A172 (cell line): ENCODE measurements around the gene IFT74. TPM values are rescaled to one million over a fixed set of nuclear protein-coding genes. Genes with fewer than 3 reads are reported as not detected.

Experiments
- DNase-seq: peaks from one replicate; pipeline ENCODE4 v3.0.0-alpha.2; 2015; ENCODE audit warnings: low spot score
- total RNA-seq: library from RNA; depleted of rRNA; stranded (reverse); fragments of >200 nt; shearing (Covaris generic); gene quantifications from 2 replicates; pipeline ENCODE4 v1.2.3, GENCODE V29; 2014

Gene IFT74
- total RNA-seq, 1 experiment from 2014 or later, result 27.1 TPM

DNA sequence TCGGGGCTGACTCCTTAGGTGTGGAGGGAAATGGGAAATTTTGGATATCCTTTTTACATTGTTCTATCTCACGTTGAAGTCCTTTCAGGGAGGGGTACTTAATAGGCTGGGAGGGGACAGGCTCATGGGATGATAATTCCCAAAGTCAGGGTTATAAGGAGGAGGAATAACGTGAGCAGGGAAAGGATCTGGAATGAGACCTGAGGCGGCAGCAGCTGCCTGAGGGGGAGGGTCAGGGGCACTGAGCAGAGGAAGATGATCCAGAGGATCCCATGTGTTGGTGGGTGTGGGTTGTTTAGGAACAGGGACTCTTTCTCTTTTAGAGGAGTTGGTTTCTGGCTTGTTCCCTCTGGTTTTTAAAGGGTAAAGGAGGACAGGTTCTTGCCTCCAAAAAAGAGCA is 18.7 kb downstream of the IFT74 start:
- no peak for DNase-seq

DNA sequence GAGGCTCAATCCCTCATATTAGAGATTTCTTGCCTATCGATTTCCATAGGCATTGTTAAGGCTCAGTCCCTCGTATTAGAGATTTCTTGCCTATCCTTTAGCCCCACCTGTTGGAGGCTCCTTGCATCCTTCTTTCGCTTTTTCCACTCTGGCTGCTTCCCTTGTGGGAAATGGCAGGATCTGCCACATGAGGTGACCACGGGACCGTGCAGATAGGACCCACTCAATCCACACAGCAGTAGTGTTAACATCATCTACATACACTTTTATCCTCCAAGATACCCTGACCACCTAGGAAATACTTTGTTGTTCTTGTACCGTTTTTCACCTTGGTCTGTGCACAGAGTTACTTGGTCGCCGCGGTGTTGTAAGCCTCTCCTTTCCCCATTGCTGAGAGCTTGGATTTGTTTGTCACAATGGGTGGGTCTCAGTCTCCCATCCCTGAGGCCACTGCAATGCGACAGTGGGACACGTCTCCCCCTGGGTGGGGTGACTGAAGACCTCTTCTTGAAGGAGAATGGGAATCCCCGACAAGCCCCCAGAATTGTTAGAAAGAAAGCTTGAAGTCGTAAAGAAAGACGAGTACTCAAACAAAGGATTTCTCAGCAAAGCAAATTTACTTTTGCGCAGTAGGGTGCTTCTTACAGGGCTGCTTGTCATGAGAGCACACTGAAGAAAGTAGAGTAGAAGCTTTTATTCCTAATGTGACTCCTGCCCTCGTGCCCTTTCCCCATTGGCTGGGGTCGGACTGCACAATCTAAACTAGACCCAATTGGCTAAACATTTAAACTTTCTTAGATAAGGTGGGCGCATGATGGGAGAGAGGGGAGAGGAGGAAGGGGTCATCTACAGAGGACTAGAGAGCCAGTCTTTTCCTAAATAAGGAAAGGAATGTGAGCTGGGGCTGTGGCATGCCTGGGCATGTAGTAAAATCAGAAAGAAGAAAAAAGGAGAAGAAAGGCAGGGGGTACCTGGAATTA is 19.8 kb downstream of the IFT74 start:
- DNase-seq, result peak; percentile 65

DNA sequence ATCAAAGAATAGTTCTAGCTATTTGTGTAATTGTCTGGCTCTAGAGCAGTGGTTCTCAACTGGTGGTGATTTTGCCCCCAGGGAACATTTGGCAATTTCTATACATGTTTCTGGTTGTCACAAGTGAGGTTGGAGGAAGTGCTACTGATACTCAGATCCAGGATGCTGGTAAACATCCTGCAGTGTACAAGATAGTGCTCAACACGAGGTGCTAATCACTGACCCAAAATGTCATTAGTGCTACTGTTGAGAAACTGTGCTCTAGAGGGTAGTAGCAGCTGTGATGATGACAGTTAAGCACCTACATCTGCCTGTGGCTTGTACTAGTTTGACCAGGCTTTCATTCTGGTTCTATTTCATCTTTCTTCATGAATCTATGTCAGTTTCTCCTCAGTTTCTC is 27.1 kb downstream of the IFT74 start:
- no peak for DNase-seq

GRCh38 chr9:26995810-26996209 is 39.6 kb downstream of the IFT74 start:
- DNase-seq, result no peak

DNA sequence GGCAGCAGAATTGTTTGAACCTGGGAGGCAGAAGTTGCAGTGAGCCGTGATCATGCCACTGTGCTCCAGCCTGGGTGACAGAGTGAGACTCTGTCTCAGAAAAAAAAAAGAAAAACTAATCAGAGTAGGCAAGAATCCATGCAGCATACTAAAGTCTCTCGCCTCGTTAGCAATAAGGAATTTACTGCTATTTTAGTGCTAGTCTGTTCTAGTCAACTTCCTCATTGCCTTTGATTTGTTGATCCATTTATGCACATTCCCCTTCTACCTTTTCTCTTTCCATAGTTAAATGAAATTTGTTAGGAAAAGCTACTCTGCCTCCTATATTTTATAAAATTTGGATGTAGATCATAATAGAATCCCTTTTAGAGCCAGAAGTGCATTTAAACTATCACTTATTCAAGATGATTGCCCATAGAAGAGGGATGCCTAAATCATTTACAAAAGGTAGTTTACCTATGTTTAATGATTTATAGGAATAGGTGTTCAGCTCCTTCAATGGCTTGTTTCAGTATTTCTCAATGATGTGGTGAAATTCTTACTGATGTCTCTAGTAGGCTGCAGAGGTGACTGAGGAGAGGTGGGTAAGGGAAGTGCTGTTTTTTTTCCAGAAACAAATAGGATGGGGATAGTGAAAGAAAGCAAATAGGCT is 47.3 kb downstream of the IFT74 start:
- DNase-seq, result no peak

DNA sequence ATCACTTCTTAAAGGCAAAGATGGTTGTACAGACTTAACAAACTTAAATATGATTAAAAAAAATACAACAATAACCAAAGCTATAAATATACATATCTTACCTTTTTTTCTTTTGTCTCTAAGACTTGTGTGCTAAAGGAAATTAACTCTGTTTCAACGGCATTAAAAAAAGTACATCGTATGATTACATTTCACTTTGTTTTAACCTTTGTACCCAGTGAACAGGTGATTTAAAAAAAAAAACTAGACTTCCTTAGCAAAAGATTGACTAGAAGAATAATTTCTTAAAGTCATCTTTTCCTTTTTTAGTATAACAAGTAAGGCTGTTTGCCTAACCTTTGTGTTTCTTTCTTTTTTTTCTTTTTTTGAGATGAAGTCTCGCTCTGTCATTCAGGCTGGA is 49.3 kb downstream of the IFT74 start, which contains the start of gene LRRC19:
TSS of gene LRRC19 (minus strand) at position 182 of the 400 bp plus-strand sequence. CDS start 5,978 bp downstream, outside the sequence.
- DNase-seq, result no peak

- no peak for DNase-seq
Measured at GRCh38 chr9:27019589-27019988, 63.4 kb downstream of the IFT74 start.

GRCh38 chr9:27022920-27023319 is 66.7 kb downstream of the IFT74 start:
- no peak for DNase-seq

DNA sequence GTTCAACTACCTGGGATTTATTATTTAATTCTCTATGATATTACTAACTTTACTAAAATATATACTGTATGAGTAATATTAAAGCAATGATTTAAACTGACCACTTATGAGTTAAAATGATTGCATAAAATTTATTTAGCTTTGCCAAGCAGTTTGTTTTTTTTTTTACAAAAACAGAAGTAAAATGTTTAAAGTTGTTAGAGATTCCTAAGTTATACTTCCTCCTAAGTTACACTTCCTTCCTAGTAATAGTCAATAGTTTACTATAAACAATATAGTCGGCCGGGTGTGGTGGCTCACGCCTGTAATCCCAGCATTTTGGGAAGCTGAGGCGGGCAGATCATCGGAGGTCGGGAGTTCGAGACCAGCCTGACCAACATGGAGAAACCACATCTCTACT is 73.0 kb downstream of the IFT74 start:
- no peak for DNase-seq

GRCh38 chr9:27033815-27034403 is 77.7 kb downstream of the IFT74 start:
- peak; percentile 36 for DNase-seq

- no peak for DNase-seq
Measured at GRCh38 chr9:27037499-27037898, 81.3 kb downstream of the IFT74 start.

DNA sequence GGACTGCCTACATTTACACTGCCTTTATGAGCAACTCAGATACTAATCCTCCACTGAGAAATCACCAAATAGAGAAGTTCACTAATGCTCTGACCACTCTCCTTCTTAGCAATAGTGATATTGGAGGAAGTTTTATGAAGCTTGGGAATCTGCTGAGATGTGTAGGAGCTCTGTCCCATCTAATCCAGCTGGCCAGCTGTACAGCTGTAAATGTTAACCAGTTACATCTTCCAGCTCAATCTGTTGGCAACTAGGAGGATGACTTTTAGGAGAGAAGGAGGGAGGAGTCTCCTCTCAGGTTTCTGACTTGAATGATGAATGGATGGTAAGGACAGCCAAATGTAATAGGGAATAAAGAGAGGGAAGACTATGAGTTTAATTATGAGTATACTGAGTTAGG is 85.5 kb downstream of the IFT74 start:
- DNase-seq, result no peak

GRCh38 chr9:27042476-27042875 is 86.3 kb downstream of the IFT74 start:
- DNase-seq, result no peak

- no peak for DNase-seq
Measured at GRCh38 chr9:27043176-27043575, 87.0 kb downstream of the IFT74 start.

GRCh38 chr9:27047136-27047535 is 90.9 kb downstream of the IFT74 start:
- DNase-seq, result no peak

DNA sequence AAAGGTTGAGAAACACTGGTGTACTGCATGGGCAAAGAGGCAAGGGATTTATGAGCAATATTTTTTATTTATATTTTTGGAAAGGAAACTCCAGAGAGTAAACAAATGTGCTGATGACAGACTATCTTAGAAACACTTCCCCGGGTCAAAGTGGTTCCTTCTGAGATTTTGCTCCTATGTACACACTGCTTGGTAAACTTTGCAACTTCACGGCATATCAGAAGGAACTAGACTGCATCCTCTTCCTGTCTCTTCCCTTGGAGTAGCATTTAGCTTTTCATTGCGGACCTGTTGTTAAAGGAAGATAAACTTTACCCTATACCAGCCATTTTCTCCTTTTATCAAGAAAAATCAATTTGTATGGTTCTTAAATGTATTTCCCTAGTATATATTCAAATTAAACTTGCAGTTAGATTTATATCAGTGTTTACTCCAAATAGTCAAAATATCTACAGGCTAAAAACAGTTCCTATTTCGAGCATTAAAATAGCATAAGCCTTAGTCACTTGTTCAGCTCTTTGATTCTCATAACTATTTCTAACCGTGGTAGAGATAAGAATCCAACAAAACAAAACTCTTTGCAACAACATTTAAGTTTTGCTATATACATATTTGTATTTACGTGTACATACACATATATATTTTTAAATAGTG is 97.3 kb downstream of the IFT74 start:
- DNase-seq, result peak; percentile 14

- DNase-seq, result no peak
Measured at GRCh38 chr9:27054125-27054524, 97.9 kb downstream of the IFT74 start.

DNA sequence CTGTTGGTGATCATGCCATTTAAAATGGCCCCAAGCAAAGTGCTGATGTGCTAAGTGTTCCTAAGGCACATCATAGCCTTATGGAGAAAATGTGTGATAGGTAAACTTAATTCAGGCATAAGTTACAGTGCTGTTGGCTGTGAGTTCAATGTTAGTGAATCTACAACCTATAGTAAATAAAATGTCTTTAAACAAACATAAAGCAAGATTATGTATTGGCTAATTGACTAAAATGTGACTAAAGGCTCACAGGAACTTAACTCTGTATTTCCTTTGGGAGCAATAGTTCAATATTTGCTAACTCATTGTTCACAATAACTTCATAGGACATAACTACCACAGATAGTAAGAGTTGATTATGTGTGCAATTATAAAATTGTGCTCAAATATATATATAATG is 98.6 kb downstream of the IFT74 start:
- no peak for DNase-seq

GRCh38 chr9:27059412-27059811 is 103.2 kb downstream of the IFT74 start:
- no peak for DNase-seq

GRCh38 chr9:27059907-27060306 is 103.7 kb downstream of the IFT74 start:
- DNase-seq, result no peak

DNA sequence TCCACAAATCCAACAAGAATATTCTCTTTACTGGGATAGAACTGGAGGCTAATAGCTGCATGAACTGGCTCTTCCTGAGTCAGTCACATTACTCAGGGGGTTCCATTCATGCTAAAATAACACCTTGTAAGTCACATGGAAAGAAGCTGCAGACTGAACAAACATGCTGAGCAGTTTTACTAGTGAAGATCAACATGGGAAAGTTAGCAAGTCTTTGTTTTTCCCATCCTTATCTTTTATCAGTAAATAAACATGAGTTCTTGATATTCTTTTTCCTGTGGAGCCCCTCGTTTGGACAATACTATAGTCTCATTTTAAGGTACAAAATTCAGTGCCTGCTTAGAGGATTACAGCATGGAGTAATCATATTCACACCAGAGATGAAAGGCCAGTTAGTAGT is 109.1 kb downstream of the IFT74 start:
- no peak for DNase-seq
